Thyroid gland (tissue), 4 donors: ENCODE results near the gene KRT76.

Experiments used
- CTCF ChIP-seq, 6 experiments: fragments of 200-600 bp in 3 of 6; fragments of 450-650 bp in 3 of 6; sonication (generic) in 3 of 6; IDR thresholded peaks; one replicate each; pipeline ENCODE4 v1.5.1; 2016 to 2019; ENCODE audit warnings: antibody characterized with exemption in 6 of 6, mild to moderate bottlenecking in 2 of 6, inconsistent platforms in 1 of 6, moderate library complexity in 1 of 6
- POLR2A ChIP-seq, 2 donors: fragments of 450-650 bp; IDR thresholded peaks; one replicate each; pipeline ENCODE4 v1.6.1; 2017; ENCODE audit warnings: antibody characterized with exemption in 2 of 2, mild to moderate bottlenecking in 2 of 2, moderate library complexity in 1 of 2

DNA sequence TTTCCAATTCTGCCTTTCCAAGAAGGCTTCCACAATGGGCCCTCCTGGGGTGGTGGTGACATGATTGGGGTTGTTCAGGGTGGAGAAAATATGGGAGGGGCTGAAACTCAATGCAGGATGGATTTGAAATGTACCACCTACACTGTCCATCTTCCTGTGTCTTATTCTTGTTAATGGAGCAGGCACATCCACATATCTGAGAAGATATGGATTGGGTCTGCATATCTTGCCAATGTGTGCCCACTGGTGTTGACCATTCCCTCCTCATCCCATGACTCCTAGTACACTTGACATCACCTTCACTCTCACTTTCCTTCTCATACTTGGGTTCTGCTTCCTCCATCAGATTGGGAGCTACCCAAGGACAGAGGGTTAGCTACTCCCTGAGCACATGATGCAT is 7.2 kb downstream of the KRT76 start:
- TF ChIP-seq CTCF (IDR thresholded peaks at IDR 0.05) = no peak
- no peak for TF ChIP-seq POLR2A (IDR thresholded peaks at IDR 0.05)
